GM21576 (cell line): Measurements from ENCODE around the gene KLF6.

Experiments
- ATAC-seq: cut with Tn5 transposase; IDR thresholded peaks from one replicate; pipeline ENCODE4 v1.9.1; 2021; ENCODE audit warnings: mild to moderate bottlenecking, moderate library complexity; ENCODE audit not compliant: unreplicated experiment

KLF6 gene

GRCh38 chr10:3790272-3790671 lies 5.3 kb upstream of the KLF6 start:
- ATAC-seq: no peak

DNA sequence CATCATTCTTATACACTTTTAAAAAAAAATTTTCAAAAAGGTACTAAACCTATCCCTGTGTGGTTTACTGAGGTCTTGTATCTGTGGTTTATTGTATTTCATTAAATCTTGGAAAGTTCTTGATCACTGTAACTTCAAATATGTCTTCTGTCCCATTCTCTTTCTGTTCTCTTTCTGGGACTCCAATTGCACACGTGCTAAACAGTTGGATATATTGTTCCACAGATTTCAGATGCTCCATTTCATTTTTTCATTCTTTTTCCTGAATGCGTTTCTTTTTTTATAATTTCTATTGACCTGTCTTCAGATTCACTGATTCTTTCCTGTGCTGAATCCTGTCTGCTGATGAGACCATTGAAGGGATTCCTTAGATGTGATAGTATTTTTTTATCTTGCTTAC lies 4.6 kb upstream of the KLF6 start:
- no peak for ATAC-seq

GRCh38 chr10:3787816-3788215 lies 2.8 kb upstream of the KLF6 start:
- ATAC-seq: no peak

GRCh38 chr10:3787016-3787400 lies 2.0 kb upstream of the KLF6 start:
- no peak for ATAC-seq

DNA sequence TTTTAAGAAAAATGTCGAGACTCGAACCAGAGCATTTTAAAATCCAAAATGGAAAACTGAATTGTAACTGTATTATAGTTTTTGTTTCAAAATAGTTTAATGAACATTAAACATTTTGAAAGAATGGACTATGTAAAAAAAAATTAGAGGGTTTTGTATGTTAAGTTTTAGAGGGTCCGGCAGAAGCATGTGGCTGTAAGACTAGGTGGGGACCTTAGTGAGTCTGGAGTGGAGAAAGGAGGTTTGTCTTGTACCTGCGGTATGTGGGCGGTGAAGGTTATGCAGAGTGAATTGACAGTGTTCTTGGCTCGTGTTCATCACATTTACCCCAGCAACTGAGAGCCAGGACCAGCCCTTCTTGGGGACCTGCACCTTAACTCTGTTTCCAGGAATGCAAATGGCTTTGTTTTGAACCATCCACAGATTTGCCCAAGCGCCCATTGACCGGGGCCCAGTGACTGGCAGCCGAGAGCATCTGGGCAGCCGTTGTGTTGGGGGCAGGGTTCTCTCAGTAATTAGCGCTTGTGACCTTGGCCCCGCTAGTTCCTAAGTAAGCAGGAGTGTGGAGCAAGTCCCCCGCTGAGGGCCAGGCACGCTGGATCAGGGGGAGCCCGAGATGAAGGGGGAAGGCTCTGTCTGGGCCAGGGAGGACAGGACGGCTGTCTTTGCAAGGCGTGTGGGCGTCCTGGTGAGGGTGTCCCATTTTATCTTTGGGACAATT lies 1.4 kb upstream of the KLF6 start:
- no peak for ATAC-seq

- ATAC-seq: no peak
Observed at GRCh38 chr10:3785851-3786271, 852 bp upstream of the KLF6 start.

DNA sequence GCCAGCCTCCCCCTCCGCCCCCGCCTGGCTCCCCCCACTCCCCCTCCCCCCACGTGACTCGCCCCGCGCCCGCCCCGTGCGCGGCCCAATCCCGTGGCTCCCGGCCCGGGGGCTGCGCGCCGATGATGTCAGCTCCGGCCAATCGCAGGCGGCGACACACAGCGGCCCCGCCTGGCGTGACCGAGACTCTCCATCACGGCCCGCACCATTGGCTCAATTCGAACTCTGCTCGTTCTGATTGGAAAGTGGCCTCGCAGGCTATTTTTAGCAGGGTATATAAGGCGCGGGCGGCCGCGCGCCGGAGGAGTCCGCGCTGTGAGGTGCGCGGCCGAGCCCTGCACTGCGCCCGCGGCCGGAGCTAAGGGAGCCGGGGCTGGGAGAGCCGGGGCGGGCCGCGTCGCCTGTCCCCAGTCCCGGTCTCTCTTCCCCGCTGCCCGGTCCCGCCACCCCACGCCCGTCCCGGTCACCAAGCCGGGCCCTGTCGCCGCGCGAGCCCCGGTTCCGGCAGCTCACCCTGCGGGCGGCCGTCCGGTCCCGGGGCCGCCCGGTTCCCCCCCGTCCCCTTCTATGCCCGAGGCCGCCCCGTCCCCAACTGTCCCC lies 342 bp upstream of the KLF6 start:
- peak; percentile 73 for ATAC-seq

GRCh38 chr10:3783682-3784432 lies 1.2 kb downstream of the KLF6 start:
- no peak for ATAC-seq

GRCh38 chr10:3783316-3783681 lies 1.7 kb downstream of the KLF6 start:
- peak; percentile 36 for ATAC-seq

GRCh38 chr10:3782451-3783315 lies 2.3 kb downstream of the KLF6 start:
- no peak for ATAC-seq

- no peak for ATAC-seq
Observed at GRCh38 chr10:3782146-3782450, 2.9 kb downstream of the KLF6 start.

- ATAC-seq: no peak
Observed at GRCh38 chr10:3781468-3782145, 3.4 kb downstream of the KLF6 start.

DNA sequence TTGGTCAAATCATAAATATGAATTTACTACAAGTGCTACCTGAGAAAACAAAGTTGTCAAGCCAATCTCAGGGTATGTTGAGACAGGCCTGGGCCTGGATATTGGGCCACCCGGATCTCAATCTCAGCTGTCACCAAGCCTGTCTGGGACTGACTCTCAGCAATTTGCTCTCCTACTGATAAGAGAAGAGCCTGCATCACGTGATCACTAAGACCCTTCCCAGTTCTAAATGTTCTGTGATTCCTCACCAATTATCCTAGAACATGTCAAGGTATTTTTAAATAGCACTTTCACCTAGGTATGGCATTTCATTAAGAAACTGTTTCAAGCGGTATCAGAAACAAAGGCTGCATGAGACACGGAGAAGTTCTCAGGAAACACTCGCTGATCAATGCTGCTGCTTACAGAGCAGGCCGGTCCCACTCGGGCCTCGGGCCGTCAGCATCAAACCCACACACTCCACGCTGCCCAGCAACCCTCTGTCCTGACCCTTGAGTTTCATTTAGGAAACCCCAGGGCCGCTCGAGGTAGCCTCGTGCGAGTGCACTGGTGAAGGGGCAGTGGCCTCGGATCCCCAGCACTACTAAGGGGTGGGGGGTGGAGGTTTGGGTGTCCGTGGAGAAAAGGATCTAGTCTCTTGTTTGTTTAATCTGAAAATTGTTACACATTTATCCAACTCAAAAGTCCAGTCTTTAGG lies 4.1 kb downstream of the KLF6 start:
- ATAC-seq: no peak

DNA sequence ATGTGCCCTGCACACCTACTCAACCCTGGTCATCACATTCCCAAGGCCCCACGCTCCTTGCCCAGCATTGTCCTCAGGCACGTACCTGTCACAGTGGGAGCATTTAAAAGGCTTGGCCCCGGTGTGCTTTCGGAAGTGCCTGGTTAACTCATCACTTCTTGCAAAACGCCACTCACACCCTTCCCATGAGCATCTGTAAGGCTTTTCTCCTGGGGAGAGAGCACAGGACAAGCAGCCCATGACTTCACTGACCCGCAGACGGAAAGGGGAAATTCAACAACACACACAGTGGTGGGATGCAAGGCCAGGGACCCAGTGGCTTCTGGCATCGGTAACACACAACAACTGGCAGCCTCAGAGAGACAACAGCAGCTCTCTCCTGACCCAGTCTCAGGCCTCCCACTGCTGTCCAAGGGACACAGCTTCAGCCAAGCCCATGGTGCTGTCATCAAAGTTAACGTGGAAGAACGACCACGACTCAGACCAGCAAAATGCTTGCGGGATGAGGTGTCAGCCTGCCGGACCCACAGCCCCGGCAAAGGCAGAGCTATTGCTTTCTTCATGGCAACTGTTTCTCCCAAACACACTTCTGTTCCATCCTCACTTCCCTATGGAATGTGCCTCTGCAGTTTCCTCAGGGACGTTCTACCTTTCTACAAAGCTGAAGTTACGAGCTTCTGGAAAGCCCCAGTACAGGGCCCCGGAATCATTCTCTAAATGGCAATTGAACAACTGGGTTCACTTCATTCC lies 4.8 kb downstream of the KLF6 start:
- ATAC-seq: no peak

GRCh38 chr10:3779158-3779741 lies 5.8 kb downstream of the KLF6 start:
- no peak for ATAC-seq

- no peak for ATAC-seq
Observed at GRCh38 chr10:3778692-3779157, 6.3 kb downstream of the KLF6 start.

- ATAC-seq: no peak
Observed at GRCh38 chr10:3777981-3778691, 6.9 kb downstream of the KLF6 start.

- no peak for ATAC-seq
Observed at GRCh38 chr10:3776796-3777571, 8.0 kb downstream of the KLF6 start.
